ENCODE data around the gene RPL37.
"Not testable (repeated sequence)": the region's sequence is repeated elsewhere in the genome, so short reads cannot be mapped to it uniquely, and the experiment has no call there.

Gene RPL37

DNA sequence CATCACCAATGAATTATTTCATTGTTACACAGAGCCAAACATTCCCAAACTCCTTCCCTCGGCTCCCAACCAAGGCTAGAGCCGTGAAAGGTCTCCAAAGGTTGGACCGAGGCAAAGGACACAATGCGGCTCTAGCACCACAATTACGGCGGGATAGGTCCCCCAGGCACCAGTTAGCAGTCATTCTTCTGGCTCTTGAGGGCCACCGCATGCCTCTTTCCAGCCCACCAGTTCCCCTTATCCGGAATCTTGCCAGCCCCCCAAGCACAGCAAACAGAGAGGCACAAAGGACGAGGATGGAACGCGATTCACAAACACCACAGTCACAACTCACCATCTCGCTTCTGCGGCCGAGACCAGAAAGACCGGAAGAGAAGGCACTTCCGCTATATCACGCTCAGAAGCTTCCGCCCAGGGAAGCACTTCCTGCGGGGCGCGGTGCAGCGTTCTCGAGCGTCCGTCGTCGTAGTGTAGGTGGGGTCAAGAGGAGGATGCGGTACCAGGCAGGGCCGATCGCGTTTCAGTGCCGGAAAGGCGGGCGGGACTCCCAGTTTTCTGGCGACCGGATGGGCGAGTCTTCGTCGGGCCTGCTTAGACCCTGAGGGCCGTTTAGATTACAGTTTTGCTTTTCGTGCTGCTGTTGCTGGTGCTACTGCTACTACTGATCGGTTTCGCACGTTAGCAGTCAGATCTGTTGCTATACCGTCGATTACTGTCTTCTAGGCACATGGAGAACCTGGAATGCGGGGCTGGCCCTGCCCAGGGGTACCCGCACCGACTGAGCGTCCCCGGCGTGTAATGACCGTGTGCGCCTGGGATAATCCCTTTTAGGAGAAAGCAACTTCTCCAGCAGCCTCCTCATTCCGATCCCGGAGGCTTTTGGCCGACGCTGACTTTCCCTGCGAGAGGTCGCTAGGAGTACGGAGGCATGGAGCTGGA is at the start of gene RPL37:
Gene RPL37, minus strand, starts transcription at position 374 of the 939 bp plus-strand sequence. Its CDS starts 37 bp downstream, at position 337.
- DNase-seq (ENCODE audit: low read depth): peak; percentile 81

DNA sequence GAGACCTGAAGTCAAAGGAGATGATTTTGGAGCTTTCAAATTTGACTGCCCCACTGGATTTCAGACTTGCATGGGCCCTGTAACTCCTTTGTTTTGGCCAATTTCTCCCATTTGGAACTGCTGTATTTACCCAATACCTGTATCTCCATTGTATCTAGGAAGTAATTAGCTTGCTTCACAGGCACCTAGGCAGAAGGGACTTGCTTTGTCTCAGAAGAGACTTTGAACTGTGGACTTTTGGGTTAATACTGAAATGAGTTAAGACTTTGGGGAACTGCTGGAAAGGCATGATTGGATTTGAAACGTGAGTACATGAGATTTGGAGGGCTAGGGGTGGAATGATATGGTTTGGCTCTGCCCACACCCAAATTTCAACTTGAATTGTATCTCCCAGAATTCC is 48.0 kb upstream of the RPL37 start:
- DNase-seq (ENCODE audit: low read depth): not testable (repeated sequence)

DNA sequence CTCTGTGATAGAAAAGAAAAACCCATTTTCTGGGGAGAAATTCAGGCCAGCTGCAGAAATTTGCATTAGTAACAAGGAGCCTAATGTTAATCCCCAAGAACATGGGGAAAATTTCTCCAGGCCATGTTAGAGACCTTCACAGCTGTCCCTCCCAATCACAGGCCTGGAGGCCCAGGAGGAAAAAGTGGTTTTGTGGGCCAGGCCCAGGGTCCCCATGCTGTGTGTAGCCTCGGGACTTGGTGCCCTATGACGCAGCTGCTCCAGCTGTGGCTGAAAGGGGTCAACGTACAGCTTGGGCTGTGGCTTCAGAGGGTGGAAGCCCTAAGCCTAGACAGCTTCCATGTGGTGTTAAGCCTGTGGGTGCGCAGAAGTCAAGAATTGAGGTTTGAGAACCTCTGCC is 47.3 kb upstream of the RPL37 start:
- no peak for DNase-seq (ENCODE audit: low read depth)

DNA sequence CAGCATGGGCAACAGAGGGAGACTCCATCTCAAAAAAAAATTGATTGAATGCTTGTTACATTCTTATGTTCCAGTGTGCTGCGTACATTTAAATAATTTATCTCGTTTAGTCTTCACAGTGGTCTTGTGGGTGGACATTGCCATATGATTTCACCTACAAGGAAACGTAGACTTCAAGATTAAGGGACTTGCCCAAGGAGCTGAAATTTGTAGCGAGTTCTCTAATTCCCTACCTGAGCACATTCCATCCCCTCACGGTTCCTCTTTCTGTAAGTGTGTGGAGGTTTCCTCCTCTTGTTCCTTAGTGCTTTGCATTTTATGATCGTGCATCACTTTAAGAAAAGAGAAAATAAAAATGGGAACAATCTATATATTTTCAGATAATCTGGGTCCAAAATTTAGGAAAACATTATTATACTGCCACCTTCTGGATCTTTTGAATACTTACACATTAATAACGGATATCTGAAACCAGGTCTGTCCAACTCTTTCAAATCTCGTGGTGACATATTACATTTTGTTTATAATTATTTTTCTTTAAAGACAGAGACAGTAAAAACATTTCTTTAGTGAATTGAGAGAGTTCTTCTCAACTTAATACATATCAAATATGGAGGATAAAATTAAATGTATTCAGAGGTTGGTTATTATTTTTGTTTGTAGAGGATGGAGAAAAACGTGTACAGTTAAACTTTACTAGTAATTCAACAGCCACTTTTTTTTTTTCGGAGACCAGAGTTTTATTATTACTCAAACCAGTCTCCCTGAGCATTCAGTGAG is 44.3 kb upstream of the RPL37 start:
- DNase-seq (ENCODE audit: low read depth): no peak

DNA sequence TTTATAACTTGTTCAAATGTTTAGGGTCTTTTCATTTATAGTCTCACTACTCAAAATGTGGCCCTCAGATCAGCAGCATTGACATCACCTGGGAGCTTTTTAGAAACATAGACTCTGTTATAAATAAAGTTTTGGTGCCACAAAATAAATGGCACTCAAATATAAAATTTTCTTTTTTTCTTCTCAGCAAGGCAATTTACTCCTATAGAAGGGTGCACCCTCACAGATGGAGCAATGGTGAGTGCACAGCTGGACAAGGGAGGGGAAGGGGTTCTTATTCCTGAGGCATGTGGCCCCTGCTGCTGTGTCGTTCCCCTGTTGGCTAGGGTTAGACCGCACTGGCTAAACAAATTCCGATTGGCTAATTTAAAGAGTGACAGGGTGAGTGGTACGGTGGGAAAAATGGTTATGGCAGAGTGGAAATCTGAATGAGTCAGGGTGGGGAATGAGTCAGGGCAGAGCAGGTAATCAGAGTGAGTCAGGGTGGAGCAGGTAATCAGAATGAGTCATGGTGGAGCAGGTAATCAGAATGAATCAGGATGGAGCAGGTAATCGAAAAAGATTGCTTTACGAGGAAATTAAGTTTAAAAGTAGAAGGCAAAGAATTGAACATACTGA is 42.5 kb upstream of the RPL37 start:
- DNase-seq (ENCODE audit: low read depth): no peak

DNA sequence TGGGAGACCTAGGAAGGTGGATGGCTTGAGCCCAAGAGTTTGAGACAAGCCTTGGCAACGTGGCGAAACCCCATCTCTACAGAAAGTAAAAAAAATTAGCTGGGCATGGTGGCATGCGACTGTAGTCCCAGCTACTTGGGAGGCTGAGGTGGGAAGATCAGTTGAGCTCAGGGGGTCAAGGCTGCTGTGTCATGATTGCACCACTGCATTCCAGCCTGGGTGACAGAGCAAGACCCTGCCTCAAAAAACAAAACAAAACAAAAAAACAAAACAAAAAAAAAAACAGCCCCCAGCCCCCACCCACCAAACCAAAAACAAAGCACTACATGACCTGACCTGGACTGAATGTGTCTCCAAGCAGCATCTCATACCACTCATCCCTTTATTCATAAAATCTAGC is 40.9 kb upstream of the RPL37 start:
- DNase-seq (ENCODE audit: low read depth): no peak

DNA sequence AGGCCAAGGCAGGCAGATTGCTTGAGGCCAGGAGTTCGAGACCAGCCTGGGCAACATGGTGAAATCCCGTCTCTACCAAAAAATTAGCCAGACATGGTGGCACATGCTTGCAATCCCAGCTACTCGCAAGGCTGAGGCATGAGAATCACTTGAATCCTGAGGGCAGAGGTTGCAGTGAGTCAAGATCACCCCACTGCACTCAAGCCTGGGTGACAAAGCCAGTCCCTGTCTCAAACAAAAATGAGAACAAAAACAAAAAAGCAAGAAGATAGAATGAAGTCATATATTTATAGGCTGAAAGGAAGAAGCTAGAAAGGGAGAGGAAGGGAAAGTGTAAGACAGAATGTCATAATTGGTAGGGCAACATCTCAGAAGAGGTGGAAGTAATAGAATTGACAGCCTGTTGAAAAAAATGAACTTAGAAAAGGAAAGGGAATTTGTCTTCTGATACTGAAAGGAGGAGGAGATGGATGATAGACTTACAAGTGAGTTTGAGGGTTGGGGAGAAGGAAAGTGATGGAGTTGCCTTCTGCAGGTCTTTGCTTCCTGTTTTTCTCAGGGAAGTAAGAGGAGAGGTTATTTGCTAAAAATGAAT is 38.4 kb upstream of the RPL37 start:
- no peak for DNase-seq (ENCODE audit: low read depth)

DNA sequence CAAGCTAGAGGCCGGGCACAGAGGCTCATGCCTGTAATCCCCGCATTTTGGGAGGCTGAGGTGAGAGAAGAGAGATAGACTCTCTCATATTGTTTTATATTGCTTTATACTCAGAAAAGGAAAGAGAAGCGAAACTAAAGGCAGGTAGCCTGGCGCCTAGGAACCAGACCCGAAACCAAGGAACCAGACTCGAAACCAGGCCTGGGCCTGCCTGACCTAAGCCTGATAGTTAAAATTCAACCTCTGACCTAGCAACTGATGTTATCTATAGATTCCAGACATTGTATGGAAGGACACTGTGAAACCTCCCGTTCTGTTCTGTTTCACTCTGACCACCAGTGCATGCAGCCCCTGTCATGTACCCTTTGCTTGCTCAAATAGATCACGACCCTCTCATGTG is 37.2 kb upstream of the RPL37 start:
- DNase-seq (ENCODE audit: low read depth): not testable (repeated sequence)

DNA sequence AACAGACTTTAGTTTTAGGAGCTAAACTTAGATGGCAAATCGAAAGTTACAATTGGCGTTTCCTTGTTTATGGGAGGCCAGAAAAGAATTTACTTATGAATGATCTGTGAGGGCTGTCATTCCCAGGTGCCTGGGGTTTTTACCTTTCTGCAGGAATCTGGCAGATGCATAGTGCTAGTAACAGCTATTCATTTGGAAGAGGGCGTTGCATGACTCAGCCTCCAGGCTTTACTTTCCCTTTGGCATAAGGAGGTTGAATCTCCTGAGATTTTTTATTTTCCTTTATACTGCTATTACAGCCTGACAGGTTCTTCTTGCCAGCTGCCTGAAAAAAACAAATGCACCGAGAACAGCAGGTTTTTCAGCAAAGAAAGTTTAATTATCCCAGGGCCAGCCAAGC is 36.2 kb upstream of the RPL37 start:
- DNase-seq (ENCODE audit: low read depth): no peak

DNA sequence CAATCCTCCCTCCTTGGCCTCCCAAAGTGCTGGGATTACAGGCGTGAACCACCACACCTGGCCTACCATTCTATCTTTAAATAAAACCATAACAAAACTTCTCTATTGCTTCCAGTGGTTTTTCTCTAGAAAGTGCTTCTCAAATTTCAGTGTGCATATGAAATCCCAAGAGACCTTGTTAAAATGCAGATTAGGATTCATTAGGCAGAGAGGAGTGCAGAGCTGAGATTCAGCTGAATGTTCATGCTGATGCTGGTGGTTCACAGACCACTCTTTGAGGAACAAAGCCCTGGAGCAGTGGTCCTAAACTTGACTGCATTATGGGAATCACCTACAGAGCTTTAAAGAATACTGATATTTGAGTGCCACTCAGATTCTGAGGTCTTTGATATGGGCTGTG is 34.4 kb upstream of the RPL37 start:
- DNase-seq (ENCODE audit: low read depth): no peak

DNA sequence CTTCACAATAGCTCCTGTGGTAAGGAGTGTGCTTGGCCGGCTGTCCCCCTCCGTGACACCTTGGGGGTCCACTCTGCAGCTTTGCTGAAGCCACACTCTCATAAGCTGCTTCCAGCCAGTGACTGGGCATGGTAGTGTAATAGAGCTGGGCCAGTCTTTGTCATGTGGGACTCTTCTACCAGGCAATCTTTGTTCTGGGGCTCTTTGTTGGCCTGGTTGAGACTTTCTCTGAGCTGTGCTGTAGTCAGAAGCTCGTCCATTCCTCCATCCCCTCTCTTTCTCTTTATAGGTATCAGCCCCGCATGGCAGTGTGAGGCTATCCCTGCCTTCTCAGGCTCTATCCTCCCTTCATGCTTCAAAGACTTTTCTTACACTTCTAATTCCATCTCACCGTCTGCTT is 31.8 kb upstream of the RPL37 start:
- DNase-seq (ENCODE audit: low read depth): no peak

DNA sequence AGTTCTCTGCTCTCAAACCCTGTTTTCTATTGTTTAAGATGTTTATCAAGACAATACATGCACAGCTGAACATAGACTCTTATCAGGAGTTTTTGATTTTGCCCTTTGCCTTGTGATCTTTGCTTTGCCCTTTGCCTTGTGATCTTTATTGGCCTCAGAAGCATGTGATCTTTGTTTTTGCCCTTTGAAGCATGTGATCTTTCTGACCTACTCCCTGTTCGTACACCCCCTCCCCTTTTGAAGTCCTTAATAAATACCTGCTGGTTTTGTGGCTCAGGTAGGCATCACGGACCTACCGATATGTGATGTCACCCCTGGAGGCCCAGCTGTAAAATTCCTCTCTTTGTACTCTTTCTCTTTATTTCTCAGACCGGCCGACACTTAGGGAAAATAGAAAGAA is 30.0 kb upstream of the RPL37 start:
- not testable (repeated sequence) for DNase-seq (ENCODE audit: low read depth)

DNA sequence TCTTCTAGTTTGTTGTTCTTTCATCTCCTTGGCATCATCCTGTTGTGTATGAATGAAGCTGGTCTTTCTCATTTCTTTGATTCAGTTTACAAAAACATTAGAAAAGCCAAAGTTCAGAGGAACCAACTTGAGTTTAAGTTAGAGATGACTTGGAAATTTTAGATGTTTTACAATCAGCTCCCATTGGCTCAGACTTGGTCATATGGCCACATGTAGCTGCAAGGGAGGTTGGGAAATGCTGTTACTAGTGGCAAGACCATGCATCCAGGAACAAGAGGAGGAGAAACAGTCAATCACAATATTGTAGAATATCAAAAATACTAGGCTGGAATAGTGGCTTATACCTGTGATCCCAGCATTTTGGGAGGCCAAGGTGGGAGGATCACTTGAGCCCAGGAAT is 25.7 kb upstream of the RPL37 start:
- no peak for DNase-seq (ENCODE audit: low read depth)

DNA sequence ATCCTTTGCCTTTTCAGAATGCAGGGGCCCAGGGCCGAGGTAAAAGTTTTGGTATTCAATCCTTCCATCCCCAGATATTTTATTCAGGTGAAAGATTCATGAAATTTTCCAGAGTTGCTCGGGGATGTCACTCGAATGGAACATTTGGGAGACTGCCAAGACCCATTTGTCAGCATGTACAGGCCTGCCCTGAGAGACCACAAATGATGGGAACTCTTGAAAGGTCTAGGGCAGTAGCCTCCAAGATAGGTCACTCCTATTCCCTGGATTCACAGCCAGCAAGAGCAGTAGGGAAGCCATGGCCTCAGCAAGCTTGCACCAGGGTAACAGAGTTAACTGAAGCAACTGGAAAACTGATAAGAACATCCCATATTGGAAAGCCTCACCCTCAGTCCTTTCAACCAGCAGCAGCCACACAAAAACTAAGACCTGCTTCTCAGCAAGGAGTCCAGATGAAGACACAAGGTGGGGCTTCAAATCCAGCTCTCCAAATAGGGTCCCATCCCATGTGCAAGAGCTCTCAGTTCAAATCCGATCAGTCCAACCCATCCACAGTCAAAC is 18.7 kb upstream of the RPL37 start:
- no peak for DNase-seq (ENCODE audit: low read depth)

DNA sequence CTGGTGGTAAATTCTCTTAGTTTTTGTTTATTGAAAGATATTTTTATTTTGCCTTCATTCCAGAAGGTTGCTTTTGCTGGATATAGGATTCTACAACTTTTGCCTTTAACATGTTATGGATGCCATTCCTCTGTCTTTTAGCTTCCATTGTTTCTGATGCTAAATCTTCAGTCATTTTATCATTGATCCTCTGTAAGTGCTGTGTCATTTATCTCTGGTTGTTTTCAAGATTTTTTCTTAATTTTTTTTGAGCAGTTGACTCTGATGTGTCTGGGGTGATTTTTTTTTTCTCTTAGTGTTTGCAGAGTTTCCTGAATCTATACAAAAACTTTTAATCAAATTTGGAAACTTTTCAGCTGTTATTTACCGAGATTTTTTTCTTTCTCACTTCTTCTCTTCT is 12.5 kb upstream of the RPL37 start:
- no peak for DNase-seq (ENCODE audit: low read depth)

DNA sequence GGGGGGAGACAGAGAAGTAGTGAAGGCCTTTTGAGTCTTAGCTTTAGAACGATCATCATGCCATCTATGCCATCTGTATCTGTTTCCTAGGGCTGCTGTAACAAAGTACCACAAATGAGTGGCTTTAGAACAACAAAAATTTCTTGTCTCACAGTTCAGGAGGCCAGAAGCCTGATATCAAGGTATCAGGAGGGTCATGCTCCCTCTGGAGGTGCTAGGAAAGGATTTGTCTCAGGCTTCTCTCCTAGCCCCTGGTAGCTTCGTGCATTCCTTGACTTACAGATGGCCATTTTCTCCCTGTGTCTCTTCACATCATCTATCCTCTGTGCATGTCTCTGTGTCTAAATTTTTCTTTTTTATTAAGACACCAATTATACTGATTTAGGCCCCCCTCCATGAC is 11.3 kb upstream of the RPL37 start:
- DNase-seq (ENCODE audit: low read depth): no peak

DNA sequence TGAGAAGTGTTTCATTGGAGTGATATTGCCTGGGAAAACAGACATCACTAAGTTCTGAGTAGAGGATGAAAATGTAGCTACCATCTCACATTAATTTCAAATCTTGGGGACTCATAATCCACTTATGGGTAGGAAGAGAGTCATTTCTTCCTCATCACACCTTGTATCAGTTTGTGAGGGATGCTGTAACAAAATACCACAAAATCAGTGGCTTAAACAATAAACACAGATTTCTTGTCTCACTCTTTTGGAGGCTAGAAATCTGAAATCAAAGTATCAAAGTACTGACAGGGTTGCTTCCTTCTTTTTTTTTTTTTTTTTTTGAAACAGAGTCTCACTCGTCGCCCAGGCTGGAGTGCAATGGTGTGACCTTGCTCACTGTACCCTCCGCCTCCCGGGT is 9.5 kb upstream of the RPL37 start:
- DNase-seq (ENCODE audit: low read depth): no peak

DNA sequence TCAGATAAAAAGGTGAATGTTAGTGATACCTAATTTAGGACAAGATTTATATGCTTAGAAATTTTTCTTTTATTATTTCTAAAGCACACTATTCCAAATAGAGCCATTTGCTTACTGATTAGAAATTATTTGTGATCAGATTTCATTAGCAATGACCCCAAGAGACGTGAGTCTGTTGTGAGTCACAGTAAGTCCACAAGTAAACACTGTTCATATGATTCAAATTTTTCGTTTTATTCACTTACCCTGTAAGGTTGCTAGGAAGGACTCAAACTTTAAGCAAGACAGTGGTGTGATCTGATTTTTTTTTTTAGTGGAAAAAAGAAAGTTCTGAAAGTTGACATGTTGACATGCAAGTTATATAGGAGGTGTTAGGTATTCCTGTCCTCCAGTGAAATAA is 7.3 kb upstream of the RPL37 start:
- no peak for DNase-seq (ENCODE audit: low read depth)

DNA sequence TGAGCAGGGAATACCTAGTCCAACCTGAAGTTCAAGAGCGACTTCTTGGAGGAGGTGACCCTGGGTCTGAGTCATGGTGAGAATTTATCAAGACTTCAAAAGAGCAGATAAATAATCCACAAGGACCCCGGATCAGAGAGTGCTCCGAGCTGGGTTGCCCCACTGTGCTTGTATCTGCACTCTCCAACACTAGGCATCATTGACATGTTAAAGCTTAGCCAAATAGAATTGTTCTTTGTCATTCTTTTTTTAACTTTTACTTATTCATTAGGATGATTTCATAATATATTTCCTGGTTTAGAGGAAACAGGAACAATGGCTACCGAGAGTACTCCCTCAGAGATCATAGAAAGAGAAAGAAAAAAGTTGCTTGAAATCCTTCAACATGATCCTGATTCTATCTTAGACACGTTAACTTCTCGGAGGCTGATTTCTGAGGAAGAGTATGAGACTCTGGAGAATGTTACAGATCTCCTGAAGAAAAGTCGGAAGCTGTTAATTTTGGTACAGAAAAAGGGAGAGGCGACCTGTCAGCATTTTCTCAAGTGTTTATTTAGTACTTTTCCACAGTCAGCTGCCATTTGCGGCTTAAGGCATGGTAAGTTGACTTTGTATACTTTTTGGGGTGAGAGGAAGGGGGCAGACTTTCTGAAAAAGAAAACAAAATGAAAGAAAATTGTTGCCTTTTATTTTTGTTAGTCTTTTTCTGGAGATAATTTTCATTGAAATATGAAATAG is 6.2 kb upstream of the RPL37 start, which contains the start of gene CARD6:
Gene CARD6, plus strand, starts transcription at position 300 of the 738 bp plus-strand sequence. Its CDS starts 16 bp downstream, at position 316.
- no peak for DNase-seq (ENCODE audit: low read depth)

DNA sequence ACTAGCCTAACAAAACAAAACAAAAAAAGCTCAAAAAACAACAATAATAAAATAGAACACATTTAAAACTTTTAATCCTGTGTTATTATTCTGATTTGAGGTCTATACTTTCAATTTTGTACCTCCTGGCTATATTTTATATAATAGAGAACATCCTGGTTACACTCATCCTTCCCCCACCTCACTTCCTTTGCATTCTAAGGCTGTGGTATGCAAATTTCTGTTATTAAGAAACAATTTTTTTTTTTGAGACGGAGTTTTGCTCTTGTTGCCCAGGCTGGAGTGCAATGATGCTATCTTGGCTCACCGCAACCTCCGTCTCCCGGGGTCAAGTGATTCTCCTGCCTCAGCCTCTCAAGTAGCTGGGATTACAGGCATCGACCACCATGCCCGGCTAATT is 3.1 kb upstream of the RPL37 start:
- no peak for DNase-seq (ENCODE audit: low read depth)

DNA sequence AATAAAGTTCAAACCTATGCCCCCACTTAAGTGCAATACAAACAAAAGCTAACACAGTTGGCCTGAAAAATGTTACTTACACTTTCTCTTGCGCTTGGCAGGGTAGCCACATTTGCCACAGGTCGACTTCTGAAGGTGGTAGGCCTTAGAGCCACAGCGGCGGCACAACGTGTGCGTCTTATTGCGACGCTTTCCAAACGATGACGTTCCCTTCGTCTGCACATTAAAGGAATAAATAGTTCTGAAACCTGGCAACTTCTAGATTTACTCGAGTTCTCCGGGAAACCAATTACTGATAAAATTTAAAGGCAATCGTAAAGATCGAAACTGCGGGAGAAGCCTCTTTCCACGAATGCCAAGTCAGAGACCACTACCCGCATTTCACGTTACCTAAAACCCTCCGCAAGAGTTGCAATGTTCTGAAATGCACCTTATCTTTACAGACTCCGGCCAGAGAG is 602 bp downstream of the RPL37 start:
- DNase-seq (ENCODE audit: low read depth): peak; percentile 11

All from activated T-cell treated with anti-CD3 and anti-CD28 coated beads for 1 hour (primary cell).